H1 (cell line): ENCODE data around the gene LAMTOR4. TPM values are rescaled to one million over a fixed set of nuclear protein-coding genes. Genes with fewer than 3 reads are reported as not detected.
"Not testable (repeated sequence)": the region's sequence is repeated elsewhere in the genome, so short reads cannot be mapped to it uniquely, and the experiment has no call there.

Source experiments
- CTCF ChIA-PET: fragments of 300-600 bp; sonication (Branson Sonifier 250); formaldehyde crosslinking; loops from one replicate; lab custom pipeline; 2021; ENCODE audit not compliant: partially characterized antibody; lab: Charles Lee
- POLR2A ChIA-PET: fragments of 300-600 bp; sonication (Branson Sonifier 250); formaldehyde crosslinking; loops from one replicate; lab custom pipeline; 2021; ENCODE audit warnings: inconsistent platforms; ENCODE audit not compliant: partially characterized antibody; lab: Charles Lee
- DNase-seq, 2 experiments: peaks; one replicate each; pipeline versions ENCODE4 v3.0.0 to v3.0.0-alpha.2; 2010 to 2022; ENCODE audit warnings: low spot score in 2 of 2, low read depth in 1 of 2, mixed read lengths in 1 of 2
- FAIRE-seq: peaks from 2 replicates; lab custom pipeline; 2011; peaks lifted over from hg19 to GRCh38; lab: Jason Lieb, UNC
- H2AFZ ChIP-seq: 2 replicates; pipeline ENCODE4 v1.8.1; 2012; ENCODE audit warnings: low read length, inconsistent platforms
- H2AK5ac ChIP-seq: 2 replicates; pipeline ENCODE4 v1.6.1; 2013; ENCODE audit warnings: low read depth, low read length
- H2BK120ac ChIP-seq: replicated peaks from 2 replicates; pipeline ENCODE3; 2013; ENCODE audit warnings: low read depth, low read length, inconsistent platforms
- H2BK12ac ChIP-seq: 2 replicates; pipeline ENCODE4 v1.6.1; 2013; ENCODE audit warnings: low read depth, low read length
- H2BK15ac ChIP-seq: 2 replicates; pipeline ENCODE4 v1.6.1; 2013; ENCODE audit warnings: low read length
- H2BK20ac ChIP-seq: 2 replicates; pipeline ENCODE4 v1.6.1; 2013; ENCODE audit warnings: low read length
- H2BK5ac ChIP-seq: 2 replicates; pipeline ENCODE4 v1.6.1; 2013; ENCODE audit warnings: low read depth, low read length
- H3K14ac ChIP-seq: 2 replicates; pipeline ENCODE4 v1.6.1; 2013; ENCODE audit warnings: inconsistent platforms; ENCODE audit not compliant: insufficient read length
- H3K18ac ChIP-seq: 2 replicates; pipeline ENCODE4 v1.6.1; 2013; ENCODE audit warnings: low read length; ENCODE audit errors: extremely low read depth
- H3K23ac ChIP-seq: 2 replicates; pipeline ENCODE4 v1.6.1; 2013; ENCODE audit warnings: inconsistent platforms; ENCODE audit not compliant: insufficient read length
- H3K23me2 ChIP-seq: 2 replicates; pipeline ENCODE4 v1.6.1; 2013; ENCODE audit warnings: low read depth, low read length
- H3K27ac ChIP-seq: 2 replicates; pipeline ENCODE4 v1.6.1; 2011; ENCODE audit warnings: low read depth, low read length, inconsistent platforms
- H3K27me3 ChIP-seq, 4 experiments: replicated peaks in 1 of 4; 1 replicate in 1 of 4; 2 replicates in 3 of 4; pipeline versions ENCODE4 v1.6.1 to v1.8.1; 2011 to 2013; ENCODE audit warnings: low read length in 3 of 4, mild to moderate bottlenecking in 3 of 4, inconsistent platforms in 2 of 4, mixed read lengths in 2 of 4, moderate library complexity in 1 of 4; ENCODE audit not compliant: control insufficient read depth in 3 of 4, insufficient read depth in 3 of 4; ENCODE audit errors: extremely low read depth in 1 of 4
- H3K36me3 ChIP-seq, 4 experiments: 2 replicates each; pipeline versions ENCODE4 v1.6.1 to v1.8.1; 2011 to 2013; ENCODE audit warnings: mild to moderate bottlenecking in 4 of 4, low read length in 3 of 4, moderate library complexity in 2 of 4, control low read depth in 1 of 4, inconsistent platforms in 1 of 4; ENCODE audit not compliant: insufficient read depth in 4 of 4, control insufficient read depth in 2 of 4
- H3K4ac ChIP-seq: replicated peaks from 2 replicates; pipeline ENCODE3; 2013; ENCODE audit warnings: low read length, low read depth, mixed read lengths, inconsistent platforms; ENCODE audit not compliant: insufficient read length
- H3K4me1 ChIP-seq, 4 experiments: replicated peaks in 1 of 4; 1 replicate in 1 of 4; 2 replicates in 3 of 4; pipeline versions ENCODE4 v1.6.1 to v1.8.1; 2011 to 2013; ENCODE audit warnings: low read length in 3 of 4, inconsistent platforms in 2 of 4, mixed read lengths in 1 of 4; ENCODE audit not compliant: insufficient read depth in 4 of 4, control insufficient read depth in 3 of 4
- H3K4me2 ChIP-seq, 2 experiments: 2 replicates each; pipeline versions ENCODE4 v1.6.1 to v1.8.1; 2011 to 2013; ENCODE audit warnings: low read depth in 2 of 2, low read length in 2 of 2, control low read depth in 1 of 2, inconsistent platforms in 1 of 2, mild to moderate bottlenecking in 1 of 2; ENCODE audit not compliant: insufficient read depth in 1 of 2
- H3K4me3 ChIP-seq, 4 experiments: fragments of 200-600, 300-600 bp in 1 of 4; sonication (generic), shearing (Covaris generic), sonication (Bioruptor Twin) in 1 of 4; 2 replicates each; pipeline versions ENCODE4 v1.5.1 to v1.8.1; 2011 to 2016; ENCODE audit warnings: low read length in 4 of 4, low read depth in 3 of 4, control low read depth in 2 of 4, inconsistent platforms in 2 of 4, mild to moderate bottlenecking in 2 of 4, mixed read lengths in 1 of 4, moderate library complexity in 1 of 4; ENCODE audit not compliant: insufficient read depth in 2 of 4; ENCODE audit errors: extremely low read depth in 1 of 4
- H3K56ac ChIP-seq: replicated peaks from 2 replicates; pipeline ENCODE3; 2013; ENCODE audit warnings: low read depth, mild to moderate bottlenecking, mixed read lengths, low read length, inconsistent platforms; ENCODE audit not compliant: insufficient read length
- H3K79me1 ChIP-seq: 2 replicates; pipeline ENCODE4 v1.6.1; 2013; ENCODE audit warnings: low read depth, low read length, control low read depth
- H3K79me2 ChIP-seq, 2 experiments: 2 replicates each; pipeline versions ENCODE4 v1.6.1 to v1.8.1; 2012 to 2013; ENCODE audit warnings: low read length in 2 of 2, mild to moderate bottlenecking in 2 of 2, inconsistent platforms in 1 of 2; ENCODE audit not compliant: insufficient read depth in 2 of 2, control insufficient read depth in 1 of 2
- H3K9ac ChIP-seq, 4 experiments: replicated peaks in 1 of 4; 1 replicate in 1 of 4; 2 replicates in 3 of 4; pipeline versions ENCODE4 v1.6.1 to v1.8.1; 2011 to 2013; ENCODE audit warnings: low read depth in 3 of 4, low read length in 3 of 4, control low read depth in 2 of 4, mild to moderate bottlenecking in 2 of 4, moderate library complexity in 2 of 4, inconsistent platforms in 1 of 4; ENCODE audit errors: extremely low read depth in 1 of 4
- H3K9me3 ChIP-seq, 2 experiments: 2 replicates each; pipeline versions ENCODE4 v1.6.1 to v1.8.1; 2012 to 2013; ENCODE audit warnings: mild to moderate bottlenecking in 2 of 2, moderate library complexity in 2 of 2, control low read depth in 1 of 2, inconsistent platforms in 1 of 2, low read depth in 1 of 2, low read length in 1 of 2, mixed read lengths in 1 of 2; ENCODE audit not compliant: insufficient read depth in 2 of 2
- H4K20me1 ChIP-seq, 2 experiments: replicated peaks in 1 of 2; 2 replicates each; pipeline versions ENCODE3 to v1.8.1; 2011 to 2013; ENCODE audit warnings: inconsistent platforms in 2 of 2, low read length in 2 of 2, mild to moderate bottlenecking in 1 of 2; ENCODE audit not compliant: insufficient read depth in 2 of 2, control insufficient read depth in 1 of 2
- H4K5ac ChIP-seq: 2 replicates; pipeline ENCODE4 v1.6.1; 2013; ENCODE audit warnings: low read length, low read depth, mixed read lengths, inconsistent platforms; ENCODE audit not compliant: insufficient read length
- H4K8ac ChIP-seq: 2 replicates; pipeline ENCODE4 v1.8.0; 2013; ENCODE audit warnings: mild to moderate bottlenecking, moderate library complexity, low read length, inconsistent platforms; ENCODE audit not compliant: insufficient read depth; ENCODE audit errors: extremely low read depth
- H4K91ac ChIP-seq: replicated peaks from 2 replicates; pipeline ENCODE3; 2013; ENCODE audit warnings: low read length, mixed read lengths, inconsistent platforms; ENCODE audit not compliant: insufficient read length
- WGBS, 2 experiments: shearing (Covaris generic) in 1 of 2; methylation state at CpG; one replicate each; pipeline versions ENCODE4 v1.1.6 to v1.1.7; 2013 to 2015; ENCODE audit warnings: low lambda C conversion rate in 2 of 2, mixed read lengths in 2 of 2, inconsistent platforms in 1 of 2, low coverage in 1 of 2, missing lambda C conversion rate in 1 of 2; ENCODE audit not compliant: insufficient replicate concordance in 2 of 2, insufficient coverage in 1 of 2, insufficient read length in 1 of 2; ENCODE audit errors: extremely low coverage in 1 of 2, missing lambda C conversion rate in 1 of 2; 5-methylcytosine and 5-hydroxymethylcytosine counted together
- polyA plus RNA-seq, 7 experiments: library from polyadenylated mRNA; depleted of rRNA in 3 of 7; stranded (reverse) in 5 of 7; unstranded in 2 of 7; fragments of >200 nt in 5 of 7; fragments of 200-250 nt in 2 of 7; gene quantifications; 1 replicate in 5 of 7; 2 replicates in 1 of 7; 4 replicates in 1 of 7; pipeline versions ENCODE4 v1.2.1 to v1.2.3, GENCODE V29; 2011 to 2013; ENCODE audit warnings: missing spikeins in 2 of 7, mixed read lengths in 2 of 7
- total RNA-seq: library from RNA; stranded (reverse); fragmentation: NEBNext Ultra II Directional; extraction: Animal tissue kit (Norgen Biotek cat#: 25700); gene quantifications from 2 replicates; pipeline ENCODE4 v1.2.1, GENCODE V29; 2021

LAMTOR4 gene
- total and polyA plus RNA-seq, 2 of the 8 experiments (the other 6 are each of a cell fraction or from before 2014, with no cell fraction given) = 153 to 622 TPM

- peaks cover 0 to 12% of the 10 kb centered on the region in 2 experiments; a peak in 2 of 4 replicates for H3K79me2 ChIP-seq
- H2AK5ac ChIP-seq, H3K4ac ChIP-seq, H2AFZ ChIP-seq, H3K4me3 ChIP-seq, H3K23me2 ChIP-seq, H3K9ac ChIP-seq, H3K14ac ChIP-seq, FAIRE-seq, H2BK15ac ChIP-seq, H3K79me1 ChIP-seq, H3K56ac ChIP-seq, H3K4me1 ChIP-seq, H2BK20ac ChIP-seq, H4K8ac ChIP-seq, H3K9me3 ChIP-seq, H3K27ac ChIP-seq, H3K36me3 ChIP-seq, H3K27me3 ChIP-seq, DNase-seq, H3K18ac ChIP-seq, H3K23ac ChIP-seq, H4K20me1 ChIP-seq, H2BK5ac ChIP-seq, H4K91ac ChIP-seq, H2BK12ac ChIP-seq, H2BK120ac ChIP-seq, H3K4me2 ChIP-seq, H4K5ac ChIP-seq: not testable (repeated sequence)
- POLR2A ChIA-PET = interaction anchor here (0.7 to 1.8 kb wide), 4 partner anchors 8 to 54 kb away, joined by 3 to 6 read pairs (median 3); no protein-coding TSS in a partner anchor
- WGBS, 2 experiments = 98% methylated on average over 4 of the region's 4 CpGs; no CpG with 5 or more reads in 1 of the 2 experiments
- CTCF ChIA-PET = interaction anchor here (0.6 to 10.2 kb wide), 6 partner anchors 14 to 480 kb away, joined by 3 to 108 read pairs (median 7); no protein-coding TSS in a partner anchor
Observed at GRCh38 chr7:100146350-100146749, 2.4 kb upstream of the LAMTOR4 start.
